ENCODE measurements around the gene CRY2. TPM values are rescaled to one million over a fixed set of nuclear protein-coding genes. Genes with fewer than 3 reads are reported as not detected.

CRY2 gene
- polyA plus RNA-seq, 1 donor (not counting 4 experiments of a cell fraction or from before 2014, with no cell fraction given), result 7.9 TPM

DNA sequence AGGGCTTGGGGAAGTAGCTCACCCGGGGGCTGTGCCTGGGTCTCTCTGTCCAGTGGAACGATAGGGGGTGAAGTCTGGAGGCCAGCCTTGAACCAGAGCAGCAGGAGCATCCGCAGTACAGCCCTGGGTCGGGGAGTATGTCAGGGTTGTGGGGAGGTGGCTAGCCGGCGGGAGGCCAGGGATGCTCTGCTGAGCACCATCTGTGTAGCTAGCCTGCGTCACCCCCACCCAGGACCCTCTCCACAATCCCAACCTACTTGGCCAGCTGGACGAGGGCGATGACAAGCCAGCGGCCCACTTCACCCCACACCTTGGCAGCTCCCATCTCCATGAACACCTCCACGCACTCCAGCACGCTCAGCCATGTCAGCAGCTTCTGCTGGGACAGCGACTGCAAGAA lies 68.2 kb downstream of the CRY2 start:
- no peak overlapping the region for H3K4me2 ChIP-seq (ENCODE audit: control insufficient read depth, extremely low read depth, insufficient read depth, low read depth, low read length)
- TF ChIP-seq, protein P1, sequence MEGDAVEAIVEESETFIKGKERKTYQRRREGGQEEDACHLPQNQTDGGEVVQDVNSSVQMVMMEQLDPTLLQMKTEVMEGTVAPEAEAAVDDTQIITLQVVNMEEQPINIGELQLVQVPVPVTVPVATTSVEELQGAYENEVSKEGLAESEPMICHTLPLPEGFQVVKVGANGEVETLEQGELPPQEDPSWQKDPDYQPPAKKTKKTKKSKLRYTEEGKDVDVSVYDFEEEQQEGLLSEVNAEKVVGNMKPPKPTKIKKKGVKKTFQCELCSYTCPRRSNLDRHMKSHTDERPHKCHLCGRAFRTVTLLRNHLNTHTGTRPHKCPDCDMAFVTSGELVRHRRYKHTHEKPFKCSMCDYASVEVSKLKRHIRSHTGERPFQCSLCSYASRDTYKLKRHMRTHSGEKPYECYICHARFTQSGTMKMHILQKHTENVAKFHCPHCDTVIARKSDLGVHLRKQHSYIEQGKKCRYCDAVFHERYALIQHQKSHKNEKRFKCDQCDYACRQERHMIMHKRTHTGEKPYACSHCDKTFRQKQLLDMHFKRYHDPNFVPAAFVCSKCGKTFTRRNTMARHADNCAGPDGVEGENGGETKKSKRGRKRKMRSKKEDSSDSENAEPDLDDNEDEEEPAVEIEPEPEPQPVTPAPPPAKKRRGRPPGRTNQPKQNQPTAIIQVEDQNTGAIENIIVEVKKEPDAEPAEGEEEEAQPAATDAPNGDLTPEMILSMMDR (optimal IDR thresholded peaks at IDR 0.05 in 1 of 3, IDR thresholded peaks at IDR 0.05 in 1 of 3, conservative IDR thresholded peaks at IDR 0.05 in 1 of 3; ENCODE audit: extremely low read depth in 1 of 3, insufficient read depth in 2 of 3, low read length in 3 of 3), result no peak
- no peak overlapping the region for H3K27ac ChIP-seq (ENCODE audit: control insufficient read depth, insufficient read depth, low read length)
- peaks cover 2% of the 10 kb centered on the region for H3K9me1 ChIP-seq (ENCODE audit: control insufficient read depth, extremely low read depth, insufficient read depth, low read length)
- dilution Hi-C loops (cut with MboI; ENCODE audit: extremely low pct_ligation_motif_present, low sequenced_read_pairs), result no loop called here
- FAIRE-seq, result no peak
- peaks cover 18 to 23% of the 10 kb centered on the region in 2 experiments for H3K36me3 ChIP-seq (ENCODE audit: control insufficient read depth in 2 of 2, extremely low read depth in 1 of 2, insufficient read depth in 2 of 2, low read length in 2 of 2)
- H3K9ac ChIP-seq (ENCODE audit: control insufficient read depth, extremely low read depth, insufficient read depth, low read length), result no peak overlapping the region
- DNase-seq (ENCODE audit: low read depth, low spot score), result no peak
- no peaks in the 10 kb centered on the region for H3K9me3 ChIP-seq (ENCODE audit: control insufficient read depth, low read depth, low read length)
- H3K4me3 ChIP-seq (ENCODE audit: control insufficient read depth in 2 of 3, extremely low read depth in 1 of 3, insufficient read depth in 2 of 3, low read depth in 1 of 3, low read length in 3 of 3), result no peak overlapping the region
- H4K20me1 ChIP-seq (ENCODE audit: control insufficient read depth, extremely low read depth, insufficient read depth, low read length), result no peaks in the 10 kb centered on the region
- H3K79me2 ChIP-seq (ENCODE audit: control insufficient read depth, insufficient read depth, low read length), result peaks cover 23% of the 10 kb centered on the region
- no peaks in the 10 kb centered on the region for H3K27me3 ChIP-seq (ENCODE audit: control insufficient read depth, extremely low read depth, insufficient read depth, low read length)
- no peak overlapping the region for H2AFZ ChIP-seq (ENCODE audit: control insufficient read depth, low read length)
- peaks cover 8% of the 10 kb centered on the region for H3K4me1 ChIP-seq (ENCODE audit: control insufficient read depth, extremely low read depth, insufficient read depth, low read length)

DNA sequence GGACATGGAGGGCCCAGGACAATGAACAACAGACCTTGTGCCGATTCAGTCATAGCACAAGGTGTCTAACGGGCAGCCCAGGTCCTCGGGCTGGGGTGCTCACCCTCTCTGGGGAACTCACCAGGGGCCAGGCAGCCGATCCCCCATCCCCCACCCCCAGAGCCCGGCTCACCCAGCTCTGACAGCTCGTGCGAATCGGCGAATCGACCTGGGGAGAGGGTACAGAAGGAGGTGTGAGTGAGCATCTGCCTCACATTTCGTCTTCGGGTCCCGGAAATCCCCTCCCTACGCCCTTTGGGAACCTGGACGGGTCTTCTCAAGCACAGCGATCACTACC lies 70.0 kb downstream of the CRY2 start:
- DNase-seq (ENCODE audit: low read depth, low spot score) (no peak), FAIRE-seq (no peak)
- peak overlapping the region; percentile 86 for H3K27ac ChIP-seq (ENCODE audit: control insufficient read depth, insufficient read depth, low read length)
- peaks cover 16 to 23% of the 10 kb centered on the region in 2 experiments for H3K36me3 ChIP-seq (ENCODE audit: control insufficient read depth in 2 of 2, extremely low read depth in 1 of 2, insufficient read depth in 2 of 2, low read length in 2 of 2)
- H2AFZ ChIP-seq (ENCODE audit: control insufficient read depth, low read length), result peak overlapping the region; percentile 79
- no peaks in the 10 kb centered on the region for H3K27me3 ChIP-seq (ENCODE audit: control insufficient read depth, extremely low read depth, insufficient read depth, low read length)
- H3K4me1 ChIP-seq (ENCODE audit: control insufficient read depth, extremely low read depth, insufficient read depth, low read length), result peaks cover 8% of the 10 kb centered on the region
- peaks cover 23% of the 10 kb centered on the region for H3K79me2 ChIP-seq (ENCODE audit: control insufficient read depth, insufficient read depth, low read length)
- H3K9ac ChIP-seq (ENCODE audit: control insufficient read depth, extremely low read depth, insufficient read depth, low read length), result peak overlapping the region; percentile 91
- H3K9me1 ChIP-seq (ENCODE audit: control insufficient read depth, extremely low read depth, insufficient read depth, low read length), result peaks cover 5% of the 10 kb centered on the region
- TF ChIP-seq, protein P1 (optimal IDR thresholded peaks at IDR 0.05 in 1 of 3, IDR thresholded peaks at IDR 0.05 in 1 of 3, conservative IDR thresholded peaks at IDR 0.05 in 1 of 3; ENCODE audit: extremely low read depth in 1 of 3, insufficient read depth in 2 of 3, low read length in 3 of 3), result no peak
- TF ChIP-seq EZH2 (IDR thresholded peaks at IDR 0.05; ENCODE audit: low read length), result no peak
- dilution Hi-C loops (cut with MboI; ENCODE audit: extremely low pct_ligation_motif_present, low sequenced_read_pairs), result no loop called here
- no peaks in the 10 kb centered on the region for H3K9me3 ChIP-seq (ENCODE audit: control insufficient read depth, low read depth, low read length)
- peak overlapping the region; percentile 87 to 92 (median 91) for H3K4me3 ChIP-seq (ENCODE audit: control insufficient read depth in 2 of 3, extremely low read depth in 1 of 3, insufficient read depth in 2 of 3, low read depth in 1 of 3, low read length in 3 of 3)
- peak overlapping the region; percentile 85 for H3K4me2 ChIP-seq (ENCODE audit: control insufficient read depth, extremely low read depth, insufficient read depth, low read depth, low read length)
- no peaks in the 10 kb centered on the region for H4K20me1 ChIP-seq (ENCODE audit: control insufficient read depth, extremely low read depth, insufficient read depth, low read length)
